Gastroesophageal sphincter (tissue), 3 donors: Measurements from ENCODE around the gene THBS3.

ENCODE experiments used
- CTCF ChIP-seq, 4 experiments: fragments of 200-600 bp in 2 of 4; fragments of 450-650 bp in 2 of 4; sonication (generic) in 1 of 4; IDR thresholded peaks; one replicate each; pipeline ENCODE4 v1.5.1; 2017 to 2019; ENCODE audit warnings: antibody characterized with exemption in 4 of 4, mild to moderate bottlenecking in 2 of 4, moderate library complexity in 2 of 4
- POLR2A ChIP-seq, 2 donors: fragments of 450-650 bp; IDR thresholded peaks; one replicate each; pipeline ENCODE4 v1.6.1; 2017; ENCODE audit warnings: antibody characterized with exemption in 2 of 2, mild to moderate bottlenecking in 2 of 2, moderate library complexity in 1 of 2
- POLR2AphosphoS5 ChIP-seq: sonication (generic); formaldehyde crosslinking; IDR thresholded peaks from one replicate; pipeline ENCODE4 v1.6.1; 2017; ENCODE audit warnings: antibody characterized with exemption

GRCh38 chr1:155254228-155254713 is 46.6 kb upstream of the THBS3 start:
- TF ChIP-seq POLR2A (IDR thresholded peaks at IDR 0.05) (no peak), CTCF (IDR thresholded peaks at IDR 0.05) (no peak), POLR2AphosphoS5 (no peak)
